NCI-H2029 treated with DMSO at 0.1 percent for 48 hours (cell line): ENCODE results near the gene CLCNKB.

ENCODE experiments used
- DNase-seq: peaks from one replicate; lab custom pipeline; 2025; lab: John Stamatoyannopoulos, UW

CLCNKB gene

DNA sequence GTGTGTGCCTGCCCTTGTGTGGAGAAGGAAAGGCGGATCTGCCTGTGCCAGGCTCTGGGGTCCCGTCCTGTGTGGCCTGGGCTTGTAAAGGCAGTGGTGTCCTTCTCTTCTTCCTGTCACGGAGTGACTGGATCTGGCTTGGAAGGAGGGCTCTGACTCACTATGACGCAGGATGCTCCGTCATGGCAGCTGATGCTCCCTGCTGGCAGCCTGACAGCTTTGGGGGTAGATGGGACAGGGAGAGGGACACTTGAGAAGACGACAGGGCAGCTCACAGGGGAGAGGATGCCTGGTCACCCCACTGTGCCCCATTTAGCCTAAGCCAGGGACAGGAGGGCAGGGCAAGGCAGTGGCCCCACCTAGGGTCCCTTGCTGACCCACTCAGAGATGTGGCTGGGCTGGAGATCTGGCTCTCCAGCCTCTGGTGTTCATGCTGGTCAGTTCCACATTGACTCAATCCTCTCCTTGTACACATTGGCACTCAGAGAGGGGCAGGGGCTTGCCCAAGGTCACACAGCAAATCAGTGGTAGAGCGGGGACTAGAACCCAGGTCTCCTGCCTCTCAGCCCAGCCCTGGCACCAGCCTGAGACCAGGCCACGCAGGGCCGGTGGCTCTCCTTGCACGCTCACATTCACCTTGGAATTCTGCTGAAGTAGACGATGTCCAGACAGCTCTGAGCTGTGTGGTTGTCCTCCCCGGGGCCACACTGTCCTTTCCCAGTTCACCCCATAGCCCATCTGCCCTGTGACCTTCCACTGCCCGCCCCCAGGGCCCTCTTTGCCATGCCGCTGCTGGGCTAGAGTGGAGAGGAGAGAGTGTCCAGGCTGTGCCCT, 32.7 kb downstream of the CLCNKB start:
- no peak for DNase-seq

DNA sequence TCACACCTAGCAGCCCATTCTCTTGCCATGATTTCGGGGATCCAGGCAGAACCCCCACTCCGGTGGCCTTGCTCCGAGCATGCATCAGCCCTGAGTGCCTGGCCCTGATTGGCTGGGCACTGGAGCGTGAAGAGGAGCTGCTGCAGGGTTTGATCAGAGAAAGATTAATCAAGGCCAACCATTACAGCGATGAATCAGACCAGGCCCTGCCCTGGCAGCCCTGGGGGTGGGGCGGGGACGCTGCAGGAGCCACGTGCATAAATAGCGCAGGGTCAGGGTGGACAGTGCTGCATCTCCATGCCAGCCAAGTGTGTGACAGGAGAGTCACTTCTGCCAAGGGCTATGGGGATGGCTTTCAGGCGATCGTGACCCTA, 33.3 kb downstream of the CLCNKB start:
- DNase-seq = no peak

DNA sequence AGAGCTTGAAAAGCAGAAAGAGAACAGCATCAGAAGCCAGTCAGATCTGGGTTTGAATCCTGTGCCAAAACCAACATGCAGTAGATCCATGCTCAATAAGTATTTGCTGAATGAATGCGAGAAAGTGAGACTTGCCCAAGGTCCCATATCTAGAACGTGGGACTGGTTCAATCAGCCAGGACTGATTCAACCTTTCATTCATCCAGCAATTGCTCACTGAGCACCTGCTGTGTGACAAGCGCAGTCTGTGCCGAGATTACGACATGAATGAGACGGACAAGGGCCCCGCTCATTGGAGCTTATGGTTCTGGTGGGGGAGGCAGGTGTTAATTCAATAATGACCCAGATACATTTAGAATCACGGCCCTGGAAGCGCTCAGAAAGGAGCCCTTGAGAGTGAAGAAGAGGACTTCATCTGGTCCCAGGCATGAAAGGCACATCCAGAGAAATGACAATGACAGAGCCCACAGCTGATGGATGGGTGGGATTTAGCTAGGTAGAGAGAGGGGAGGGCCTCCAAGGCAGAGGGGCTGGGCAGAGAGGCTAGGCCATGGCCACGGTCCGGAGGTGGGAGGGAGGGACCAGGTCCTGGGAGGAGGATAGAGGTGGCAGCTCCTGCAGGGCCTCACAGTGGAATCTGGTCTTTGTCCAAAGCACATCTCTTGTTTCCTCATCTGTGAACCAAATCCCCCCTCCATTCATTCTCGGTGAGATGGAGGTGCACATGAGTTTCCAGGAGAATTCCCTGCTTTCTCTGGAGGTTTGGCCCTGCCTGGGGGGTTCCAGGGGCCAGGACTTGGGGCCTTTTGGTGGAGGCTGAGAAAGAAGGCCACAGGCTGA, 34.0 kb downstream of the CLCNKB start:
- no peak for DNase-seq

DNA sequence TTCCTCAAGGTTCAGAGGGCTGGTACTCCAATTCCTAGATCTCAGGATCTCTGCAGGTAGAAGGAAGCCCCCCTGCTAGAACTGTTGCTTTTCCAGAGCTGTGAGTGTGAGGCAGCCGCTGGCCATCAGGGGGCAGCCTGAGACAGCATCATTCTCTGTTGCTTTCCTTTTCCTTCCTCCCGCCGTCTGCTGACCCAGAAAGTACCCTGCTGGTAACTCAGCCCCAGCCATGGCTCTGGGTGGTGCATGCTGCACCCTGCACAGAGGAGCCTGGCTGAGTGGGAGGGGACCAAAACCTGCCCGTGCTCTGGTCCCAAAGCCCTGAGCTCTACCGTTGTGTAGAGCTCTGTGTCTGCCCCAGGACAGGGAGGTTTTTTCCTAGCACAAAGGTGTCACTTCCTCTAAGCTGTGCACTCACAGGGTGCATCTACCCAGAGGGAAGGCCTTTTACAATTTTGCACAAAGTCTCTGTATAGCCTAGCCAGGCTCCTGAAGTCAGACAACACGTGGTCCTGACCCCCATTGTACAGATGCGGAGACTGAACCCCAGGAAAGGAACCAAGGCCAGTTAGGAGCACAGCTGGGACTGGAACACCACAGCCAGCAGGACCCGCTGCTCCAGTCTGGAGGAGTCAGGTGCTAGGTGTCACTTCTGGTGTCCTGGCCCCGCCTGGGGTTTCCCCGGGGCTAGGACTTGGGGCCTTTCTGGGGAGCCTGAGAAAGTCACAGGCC, 35.5 kb downstream of the CLCNKB start:
- peak; percentile 41 for DNase-seq

DNA sequence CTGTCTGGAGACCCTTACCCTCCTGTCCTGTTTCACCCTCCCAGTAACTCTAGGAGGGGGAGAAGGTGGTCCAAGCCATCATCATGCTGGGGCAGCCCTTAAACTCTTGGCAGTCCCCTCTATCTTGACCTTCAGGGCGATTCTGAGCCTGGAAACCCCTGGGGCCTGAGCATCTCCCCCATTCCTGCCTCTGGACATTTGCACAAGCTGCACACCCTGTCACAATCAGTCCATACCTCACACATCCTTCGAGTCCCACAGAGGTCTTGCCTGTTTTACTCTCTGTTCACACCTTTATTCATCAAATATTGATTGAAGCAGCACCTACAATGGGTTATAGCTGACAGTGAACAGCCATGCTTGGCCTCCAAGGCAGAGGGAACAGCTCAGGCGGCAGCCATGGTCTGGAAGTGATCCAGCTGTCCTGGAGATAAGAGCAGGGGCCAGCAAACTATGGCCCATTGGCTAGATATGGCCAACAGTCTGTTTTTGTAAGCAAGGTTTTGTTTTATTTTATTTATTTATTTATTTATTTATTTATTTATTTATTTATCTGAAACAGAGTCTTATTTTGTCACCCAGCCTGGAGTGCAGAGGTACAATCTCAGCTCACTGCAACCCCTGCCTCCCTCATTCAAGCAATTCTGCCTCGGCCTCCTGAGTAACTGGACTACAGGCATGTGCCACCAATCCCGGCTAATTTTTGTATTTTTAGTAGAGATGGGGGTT, 37.0 kb downstream of the CLCNKB start:
- no peak for DNase-seq

DNA sequence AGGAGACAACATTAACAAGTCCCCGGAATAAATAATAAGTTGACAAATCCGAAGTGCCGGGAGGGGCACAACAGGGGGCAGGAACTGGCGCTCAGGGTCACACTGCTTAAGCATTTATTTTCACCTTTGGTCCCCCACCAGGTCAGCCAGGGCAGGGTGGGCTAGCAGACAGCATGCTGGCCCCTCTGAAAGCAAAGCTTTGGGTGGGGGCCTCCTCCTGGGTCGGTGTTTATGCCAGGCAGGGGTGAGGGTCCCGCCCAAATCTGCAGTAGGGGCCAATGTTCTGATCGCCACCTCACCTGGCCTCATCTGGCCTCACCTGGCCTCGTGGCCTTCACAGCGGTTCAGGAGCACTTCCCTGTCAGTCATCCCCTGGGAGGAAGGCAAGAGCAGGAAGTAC, 38.1 kb downstream of the CLCNKB start:
- no peak for DNase-seq

DNA sequence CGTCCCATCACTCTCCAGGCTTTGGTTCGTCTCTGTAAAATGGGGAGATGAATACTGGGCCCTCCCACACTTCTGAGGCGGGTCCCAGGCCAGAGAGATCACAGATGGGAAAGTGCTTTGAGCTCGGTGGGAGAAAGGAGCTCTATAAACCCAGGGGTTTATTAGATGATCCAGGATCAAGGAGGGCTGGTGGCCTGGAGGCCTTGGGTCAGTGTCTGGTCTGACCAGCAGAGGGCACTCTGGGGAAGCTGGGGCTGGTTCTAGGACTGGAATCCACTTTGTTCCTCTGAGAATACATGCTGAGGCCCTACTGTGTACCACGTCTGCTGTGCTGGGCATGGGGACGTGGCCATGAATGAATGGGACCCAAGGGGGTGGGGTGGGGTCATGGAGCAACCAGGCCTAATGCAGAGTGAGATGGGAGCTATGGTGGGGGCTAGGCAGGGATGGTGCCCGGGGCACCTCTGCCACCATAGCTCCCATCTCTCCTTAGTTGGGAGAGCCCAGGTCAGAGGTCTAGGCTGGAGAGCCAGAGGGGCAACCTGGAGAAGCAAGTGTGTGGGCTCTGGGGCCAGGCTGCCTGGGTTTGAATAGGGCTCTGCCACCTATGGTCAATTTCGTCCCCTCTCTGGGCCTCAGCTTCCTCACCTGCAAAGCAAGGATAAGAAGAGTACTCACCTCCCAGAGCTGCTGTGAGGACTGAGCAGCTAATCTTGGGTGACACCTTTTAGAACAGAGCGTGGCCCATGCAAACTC, 38.9 kb downstream of the CLCNKB start:
- no peak for DNase-seq

DNA sequence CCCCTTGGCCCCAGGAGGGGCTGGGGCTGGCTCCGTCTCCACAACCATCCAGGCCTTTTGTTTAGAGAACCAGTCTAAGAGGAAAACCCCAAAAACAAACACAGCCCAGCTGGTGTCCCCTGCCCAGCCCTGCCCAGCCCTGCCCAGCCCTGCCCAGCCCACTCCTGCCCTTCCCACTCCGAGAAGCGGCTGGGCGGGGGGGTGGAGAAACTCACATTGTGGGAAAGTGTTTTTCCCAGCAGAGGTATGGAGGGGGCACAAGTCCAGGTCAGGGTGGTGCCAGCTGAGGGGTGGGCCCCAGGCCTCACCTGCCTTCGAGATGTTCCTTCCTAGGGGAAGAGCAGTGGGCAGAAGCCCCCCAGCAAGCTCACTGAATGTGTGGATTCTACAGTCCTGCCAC, 39.9 kb downstream of the CLCNKB start:
- no peak for DNase-seq

DNA sequence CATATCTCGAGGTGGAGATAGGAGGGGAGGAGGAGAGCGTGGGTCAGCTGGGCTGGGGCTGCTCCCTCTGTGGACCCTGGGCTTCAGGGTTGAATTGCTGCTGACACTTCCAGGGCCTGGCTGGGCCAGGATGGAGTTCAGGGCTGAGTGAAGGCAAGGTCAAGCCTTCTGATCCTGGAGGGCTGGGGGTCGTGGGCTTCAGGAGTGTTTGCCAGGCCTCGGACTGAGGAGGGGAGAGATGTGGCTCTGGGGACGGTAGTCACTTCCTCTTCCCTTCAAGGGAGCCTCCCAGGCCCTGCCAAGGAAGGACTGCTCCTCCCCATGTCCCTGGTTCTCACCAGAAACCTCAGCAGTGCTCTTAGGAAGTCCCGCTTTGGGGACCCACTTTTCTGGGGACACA, 41.9 kb downstream of the CLCNKB start:
- DNase-seq = no peak

DNA sequence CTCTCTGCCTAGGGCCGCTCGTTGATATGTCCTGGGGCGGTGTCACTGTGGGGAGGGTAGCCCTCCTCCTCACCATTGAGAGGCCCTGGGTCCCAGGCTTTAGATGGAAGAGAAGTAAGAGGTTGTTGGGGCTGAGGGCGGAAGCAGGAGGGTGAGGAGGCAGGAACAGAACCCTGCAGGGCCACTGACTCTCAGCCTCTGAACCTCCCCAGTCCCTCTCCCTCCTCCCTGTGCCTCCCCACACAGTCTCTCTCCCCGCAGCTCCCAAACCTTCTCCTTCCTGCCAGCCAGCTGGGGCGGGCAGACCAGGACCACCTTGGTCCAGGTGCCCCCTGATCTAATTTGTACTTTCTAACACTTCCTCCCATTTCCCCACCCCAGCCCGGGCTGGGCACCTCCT, 44.2 kb downstream of the CLCNKB start:
- no peak for DNase-seq

DNA sequence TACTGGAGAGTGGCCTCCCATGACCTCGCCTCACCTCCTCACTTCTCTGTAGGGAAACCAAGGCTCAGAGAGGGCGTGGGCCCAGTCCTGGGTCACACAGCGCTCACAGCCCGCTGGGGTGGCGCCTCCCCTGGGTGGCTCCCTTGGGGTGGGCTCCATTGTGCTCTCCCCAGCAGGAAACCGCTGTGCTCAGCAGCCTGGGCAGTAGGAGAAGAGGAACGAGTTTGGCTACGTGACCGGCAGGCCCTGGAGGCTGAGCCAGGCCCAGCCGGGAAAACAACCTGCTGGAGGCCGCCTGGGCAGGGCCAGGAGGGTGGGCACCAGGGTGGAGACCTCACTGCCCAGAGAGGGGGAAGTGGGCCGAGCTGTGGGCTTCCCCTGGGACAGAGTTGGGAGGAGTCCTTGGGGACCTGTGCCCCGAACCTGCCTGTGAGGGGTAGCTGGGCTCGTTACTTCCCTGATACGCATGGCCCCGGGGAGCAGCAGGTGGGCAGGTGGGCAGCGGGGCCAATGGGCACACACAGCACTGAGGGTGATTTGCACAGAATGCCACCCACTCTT, 44.8 kb downstream of the CLCNKB start:
- no peak for DNase-seq

DNA sequence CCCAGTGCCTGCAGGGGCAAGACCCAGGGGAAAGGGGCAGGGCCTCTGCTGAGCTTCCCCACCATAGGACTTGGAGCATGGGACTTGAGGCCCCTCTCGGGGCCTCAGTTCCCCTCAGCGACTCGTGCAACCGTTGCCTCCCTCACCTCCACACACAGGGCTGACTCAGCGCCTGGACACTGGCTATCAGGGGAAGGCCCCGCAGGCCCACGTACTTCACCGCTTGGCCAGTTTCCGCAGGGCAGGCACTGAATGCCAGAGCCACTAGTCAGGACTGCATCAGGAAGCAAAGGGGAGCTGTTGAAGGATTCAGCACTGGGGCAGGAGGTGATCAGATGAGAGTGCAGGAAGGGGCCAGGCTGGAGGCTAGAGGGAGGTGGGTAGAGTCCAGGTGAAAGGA, 45.4 kb downstream of the CLCNKB start:
- DNase-seq = no peak

DNA sequence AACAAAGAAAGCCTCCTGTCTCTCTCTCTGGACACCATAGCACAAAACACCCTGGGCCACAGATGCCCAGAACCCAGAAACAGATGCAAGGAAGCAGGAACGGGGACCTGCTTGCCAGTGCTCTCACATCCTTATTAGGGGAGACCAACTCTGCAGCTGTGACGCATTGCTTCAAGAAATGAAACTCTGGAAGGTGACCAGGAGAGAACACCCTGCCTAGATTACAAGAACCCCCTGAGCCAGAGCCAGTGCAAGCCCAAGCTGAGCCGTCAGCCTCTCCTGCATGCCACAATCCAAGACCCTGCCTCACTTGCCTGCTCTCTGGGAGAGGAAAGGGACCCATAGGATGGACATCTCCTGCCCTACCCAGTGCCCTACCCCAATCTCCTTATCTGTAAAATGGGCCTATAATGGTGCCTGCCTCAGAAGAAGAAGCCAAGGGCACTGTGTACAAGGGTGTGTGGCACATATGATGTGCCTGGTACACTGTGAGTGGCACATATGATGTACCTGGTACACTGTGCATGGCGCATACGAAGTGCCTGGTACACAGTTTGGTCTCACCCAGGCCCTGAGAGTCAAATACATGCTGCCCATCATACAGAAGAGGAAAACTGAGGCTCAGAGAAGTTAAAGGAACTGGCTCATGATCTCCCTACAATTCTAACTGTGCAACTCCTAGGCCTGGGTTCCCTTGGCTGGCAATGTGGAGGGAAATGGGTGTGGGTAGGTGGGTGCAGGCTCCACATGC, 46.7 kb downstream of the CLCNKB start:
- DNase-seq = no peak

DNA sequence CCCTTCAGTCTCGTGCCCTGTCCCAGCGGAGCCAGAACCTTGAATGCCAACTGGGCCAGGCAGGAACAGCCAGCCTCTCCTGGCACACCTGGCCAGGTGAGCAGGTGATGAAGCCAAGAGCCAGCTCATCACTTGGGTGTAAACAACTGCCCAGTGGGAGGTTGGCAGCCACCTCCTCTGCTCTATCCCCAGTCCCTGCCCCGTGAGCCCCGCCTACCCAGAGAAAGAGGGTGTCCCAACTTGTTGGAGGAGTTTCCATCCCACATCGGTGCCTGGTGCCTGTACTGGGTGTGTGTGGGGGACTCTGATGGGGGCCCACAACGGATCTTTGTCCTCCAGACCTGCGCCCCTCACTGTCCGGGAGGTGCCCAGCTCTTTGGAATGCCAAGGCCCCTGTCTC, 47.7 kb downstream of the CLCNKB start:
- DNase-seq = no peak

DNA sequence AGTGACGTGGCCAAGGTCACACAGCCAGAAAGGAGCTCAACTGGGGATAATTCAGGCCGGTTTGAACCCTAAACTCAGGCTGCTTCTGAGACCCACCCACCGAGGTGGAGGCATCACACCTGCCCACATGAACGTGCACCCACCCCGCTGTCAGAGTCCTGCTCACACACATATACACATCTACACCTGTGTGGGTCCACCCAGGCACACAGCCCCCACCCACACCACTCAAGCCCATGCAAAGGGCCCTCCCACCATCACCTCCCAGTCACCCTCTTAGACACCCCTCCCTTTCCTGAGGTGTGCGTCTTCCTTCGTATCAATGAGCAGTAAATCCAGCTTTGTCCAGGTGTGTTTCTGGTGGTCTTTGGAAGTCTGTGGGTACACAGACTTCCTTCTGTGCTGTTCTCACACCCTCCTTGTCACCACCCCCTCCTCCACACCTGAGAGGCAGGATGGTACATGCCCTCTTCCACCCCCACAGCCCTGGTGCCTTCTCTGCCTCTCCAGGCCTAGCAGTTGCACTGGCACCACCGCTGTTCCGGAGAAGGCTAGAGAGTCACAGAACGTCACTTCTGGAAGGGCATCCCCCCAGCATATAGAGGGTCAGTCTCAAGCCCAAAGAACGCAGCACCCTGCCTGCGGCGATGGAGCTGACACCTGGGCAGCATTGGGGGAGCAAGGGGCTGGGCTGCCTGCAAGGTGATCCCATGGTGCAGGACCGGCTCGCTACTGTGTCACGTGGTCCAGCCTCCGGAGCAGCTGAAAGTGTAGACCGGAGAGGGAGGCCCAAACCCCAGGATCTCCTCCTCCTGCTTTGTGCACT, 48.7 kb downstream of the CLCNKB start:
- no peak for DNase-seq

DNA sequence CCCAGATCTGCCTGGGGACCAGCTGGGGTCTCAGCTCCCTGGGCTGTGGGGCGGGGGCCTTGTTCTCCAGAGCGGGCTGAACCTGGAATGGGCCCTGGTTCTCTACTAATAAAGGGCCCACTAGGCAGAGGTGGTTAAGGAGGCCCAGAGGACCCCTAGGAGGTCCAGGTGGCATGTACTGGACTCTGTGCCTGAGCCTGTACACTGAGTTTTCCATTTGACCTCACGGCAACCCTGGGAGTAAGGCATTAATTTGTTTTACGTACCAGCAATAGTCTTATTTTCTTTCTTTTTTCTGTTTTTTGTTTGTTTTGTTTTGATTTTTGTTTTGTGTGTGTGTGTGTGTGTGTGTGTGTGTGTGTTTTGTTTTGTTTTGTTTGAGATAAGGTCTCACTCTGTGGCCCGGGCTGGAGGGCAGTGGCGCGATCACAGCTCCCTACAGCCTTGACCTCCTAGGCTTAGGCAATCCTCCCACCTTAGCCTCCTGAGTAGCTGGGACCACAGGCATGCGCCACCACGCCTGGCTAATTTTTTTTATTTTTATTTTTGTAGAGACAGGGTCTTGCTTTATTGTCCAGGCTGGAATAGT, 49.4 kb downstream of the CLCNKB start:
- DNase-seq = no peak

DNA sequence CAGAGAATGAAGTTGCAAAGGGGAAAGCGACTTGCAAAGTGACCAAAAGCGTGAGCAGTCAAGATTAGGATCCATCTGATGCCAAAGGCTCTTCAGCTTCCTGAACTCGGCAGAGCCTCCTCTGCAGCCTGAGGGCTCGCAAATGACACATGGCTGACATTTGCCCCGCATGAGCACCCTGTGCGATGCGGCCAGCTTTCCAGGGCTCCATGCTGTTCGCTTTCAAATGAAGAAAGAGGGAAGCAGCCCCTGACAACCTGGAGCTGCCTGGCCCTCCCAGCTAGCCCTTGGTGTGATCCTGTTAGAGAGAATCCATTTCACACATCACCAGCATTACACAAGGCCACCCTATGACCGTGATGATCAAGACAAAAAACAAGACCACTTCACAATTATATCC, 50.0 kb downstream of the CLCNKB start:
- DNase-seq = no peak

DNA sequence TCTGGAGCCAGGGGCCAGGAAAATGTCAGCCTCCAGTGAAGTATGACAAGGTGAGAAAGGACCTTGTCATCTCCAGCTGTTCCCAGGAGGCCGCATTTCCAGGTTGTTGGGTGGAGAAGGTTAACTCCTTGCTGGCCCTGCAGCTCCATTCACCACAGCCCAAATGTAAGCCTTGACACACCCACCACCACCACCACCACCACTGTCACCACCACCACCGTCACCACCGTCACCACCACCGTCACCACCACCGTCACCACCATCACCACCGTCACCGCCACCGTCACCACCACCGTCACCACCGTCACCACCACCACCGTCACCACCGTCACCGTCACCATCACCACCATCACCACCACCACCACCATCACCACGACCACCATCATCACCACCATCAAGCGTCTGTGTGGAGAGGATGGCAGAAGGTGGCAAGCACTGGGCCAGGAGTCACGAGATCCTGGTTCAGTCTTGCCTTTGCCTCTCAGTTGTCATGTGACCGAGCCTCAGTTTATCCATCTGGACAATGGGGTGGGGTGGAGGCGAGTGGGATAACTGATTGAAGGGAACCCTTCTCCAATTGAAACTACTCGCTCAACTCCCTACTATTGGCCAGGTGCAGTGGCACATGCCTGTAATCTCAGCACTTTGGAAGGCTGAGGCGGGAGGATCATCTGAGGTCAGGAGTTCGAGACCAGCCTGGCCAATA, 51.0 kb downstream of the CLCNKB start:
- DNase-seq = no peak
